KOPT-K1 (cell line): Measurements from ENCODE around the gene ITIH5.

Experiments used
- H3K27ac ChIP-seq: fragments of 200-600 bp; sonication (generic); 2 replicates; pipeline ENCODE4 v1.5.1; 2016; ENCODE audit warnings: antibody characterized with exemption, mild to moderate bottlenecking, low read depth, low read length; ENCODE audit not compliant: poor library complexity, severe bottlenecking
- H3K36me3 ChIP-seq: fragments of 200-600 bp; sonication (generic); 2 replicates; pipeline ENCODE4 v1.5.1; 2017; ENCODE audit warnings: antibody characterized with exemption, mild to moderate bottlenecking, low read length, moderate library complexity; ENCODE audit not compliant: insufficient read depth
- H3K9me3 ChIP-seq: fragments of 200-600 bp; sonication (generic); 2 replicates; pipeline ENCODE4 v1.5.1; 2017; ENCODE audit warnings: antibody characterized with exemption, low read length, mild to moderate bottlenecking; ENCODE audit not compliant: insufficient read depth, poor library complexity, severe bottlenecking

The ITIH5 gene

GRCh38 chr10:7520507-7521485 is 146.0 kb downstream of the ITIH5 start:
- no peaks in the 10 kb centered on the region for H3K36me3 ChIP-seq
- H3K27ac ChIP-seq: no peak overlapping the region
- H3K9me3 ChIP-seq: no peaks in the 10 kb centered on the region

- H3K36me3 ChIP-seq: no peaks in the 10 kb centered on the region
- no peaks in the 10 kb centered on the region for H3K9me3 ChIP-seq
- H3K27ac ChIP-seq: no peak overlapping the region
These were observed 147.4 kb downstream of the ITIH5 start for GRCh38 chr10:7519351-7519750.

GRCh38 chr10:7518693-7519092 is 148.1 kb downstream of the ITIH5 start:
- H3K9me3 ChIP-seq: no peaks in the 10 kb centered on the region
- H3K27ac ChIP-seq: no peak overlapping the region
- H3K36me3 ChIP-seq: no peaks in the 10 kb centered on the region

GRCh38 chr10:7515439-7515838 is 151.3 kb downstream of the ITIH5 start:
- H3K27ac ChIP-seq: no peak overlapping the region
- peaks cover 14% of the 10 kb centered on the region for H3K9me3 ChIP-seq

GRCh38 chr10:7513936-7514335 is 152.8 kb downstream of the ITIH5 start:
- Histone ChIP-seq H3K27ac (no peak overlapping the region), H3K36me3 (no peaks in the 10 kb centered on the region), H3K9me3 (peaks cover 29% of the 10 kb centered on the region)

More at GRCh38 chr10:7515439-7515838, 151.3 kb downstream of the ITIH5 start:
- no peaks in the 10 kb centered on the region for H3K36me3 ChIP-seq

- H3K36me3 ChIP-seq: no peaks in the 10 kb centered on the region
- H3K27ac ChIP-seq: no peak overlapping the region
- peaks cover 31% of the 10 kb centered on the region for H3K9me3 ChIP-seq
These were observed 153.3 kb downstream of the ITIH5 start for GRCh38 chr10:7513455-7513854.

- Histone ChIP-seq H3K27ac (peak overlapping the region; percentile 4), H3K36me3 (no peaks in the 10 kb centered on the region), H3K9me3 (peaks cover 31% of the 10 kb centered on the region)
These were observed 154.3 kb downstream of the ITIH5 start for GRCh38 chr10:7512487-7512886.

GRCh38 chr10:7511612-7512011 is 155.2 kb downstream of the ITIH5 start:
- no peak overlapping the region for H3K27ac ChIP-seq
- H3K9me3 ChIP-seq: peaks cover 31% of the 10 kb centered on the region
- no peaks in the 10 kb centered on the region for H3K36me3 ChIP-seq
